ENCODE results near the gene PTPRT. TPM values are rescaled to one million over a fixed set of nuclear protein-coding genes. Genes with fewer than 3 reads are reported as not detected.

PTPRT gene
- total RNA-seq, 4 donors from 2014 or later = 0.57 to 2.0 (median 0.83) TPM

DNA sequence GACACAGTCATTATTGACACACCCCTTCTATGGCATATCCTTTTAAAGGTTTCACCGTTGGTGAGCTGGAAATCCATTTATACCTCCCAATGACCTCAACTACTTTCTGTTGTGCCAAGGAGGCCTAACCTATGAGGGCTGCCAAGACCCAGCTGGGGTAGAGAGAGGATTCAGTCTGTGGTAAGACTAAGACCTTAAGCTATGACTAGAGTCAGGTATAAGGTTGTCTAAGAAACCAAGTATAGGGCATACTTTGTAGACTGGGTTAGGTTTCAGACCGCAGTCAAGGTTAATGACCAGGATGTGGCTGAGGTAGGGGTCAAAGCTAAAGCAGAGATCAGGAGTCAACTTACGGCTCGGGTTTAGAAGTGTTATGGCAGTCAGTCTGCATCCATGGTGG lies 930.3 kb downstream of the PTPRT start:
- TF ChIP-seq, protein P1, sequence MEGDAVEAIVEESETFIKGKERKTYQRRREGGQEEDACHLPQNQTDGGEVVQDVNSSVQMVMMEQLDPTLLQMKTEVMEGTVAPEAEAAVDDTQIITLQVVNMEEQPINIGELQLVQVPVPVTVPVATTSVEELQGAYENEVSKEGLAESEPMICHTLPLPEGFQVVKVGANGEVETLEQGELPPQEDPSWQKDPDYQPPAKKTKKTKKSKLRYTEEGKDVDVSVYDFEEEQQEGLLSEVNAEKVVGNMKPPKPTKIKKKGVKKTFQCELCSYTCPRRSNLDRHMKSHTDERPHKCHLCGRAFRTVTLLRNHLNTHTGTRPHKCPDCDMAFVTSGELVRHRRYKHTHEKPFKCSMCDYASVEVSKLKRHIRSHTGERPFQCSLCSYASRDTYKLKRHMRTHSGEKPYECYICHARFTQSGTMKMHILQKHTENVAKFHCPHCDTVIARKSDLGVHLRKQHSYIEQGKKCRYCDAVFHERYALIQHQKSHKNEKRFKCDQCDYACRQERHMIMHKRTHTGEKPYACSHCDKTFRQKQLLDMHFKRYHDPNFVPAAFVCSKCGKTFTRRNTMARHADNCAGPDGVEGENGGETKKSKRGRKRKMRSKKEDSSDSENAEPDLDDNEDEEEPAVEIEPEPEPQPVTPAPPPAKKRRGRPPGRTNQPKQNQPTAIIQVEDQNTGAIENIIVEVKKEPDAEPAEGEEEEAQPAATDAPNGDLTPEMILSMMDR (IDR thresholded peaks at IDR 0.05; ENCODE audit: low read depth) = no peak

DNA sequence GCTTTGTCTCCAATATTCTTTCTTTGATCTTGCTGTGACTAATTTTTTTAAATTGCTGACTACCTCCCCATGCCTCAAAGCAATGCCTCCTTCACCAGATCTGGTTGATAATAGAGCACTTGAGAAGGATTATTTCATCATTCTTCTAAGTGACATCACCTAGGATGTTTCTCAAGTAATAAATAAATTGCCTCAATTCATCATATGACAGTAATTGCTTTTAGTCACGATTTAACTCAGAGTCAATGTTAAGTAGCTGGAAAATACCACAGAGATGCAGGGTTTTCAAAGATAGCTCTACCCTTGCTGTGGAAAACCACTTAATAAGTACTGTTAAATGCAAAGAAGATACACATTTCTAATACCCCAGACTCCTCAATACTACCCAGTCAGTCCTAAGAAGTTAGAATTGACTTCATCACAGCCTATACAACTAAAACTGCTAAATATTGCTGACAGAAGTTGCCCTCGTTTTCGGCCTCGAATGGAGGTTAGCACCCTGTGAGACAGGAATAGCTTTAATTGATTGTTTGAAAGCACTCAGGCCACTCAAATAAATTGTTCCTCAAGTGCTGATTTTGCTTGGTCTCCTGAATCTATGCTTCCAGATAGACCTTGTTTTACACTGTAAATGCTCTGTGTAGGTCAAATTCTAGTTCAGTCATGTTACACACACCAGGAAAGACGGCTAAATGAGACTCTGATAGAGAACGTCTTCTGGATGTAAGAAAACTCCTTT lies 931.0 kb downstream of the PTPRT start:
- TF ChIP-seq, protein P1 (IDR thresholded peaks at IDR 0.05; ENCODE audit: low read depth) = no peak

DNA sequence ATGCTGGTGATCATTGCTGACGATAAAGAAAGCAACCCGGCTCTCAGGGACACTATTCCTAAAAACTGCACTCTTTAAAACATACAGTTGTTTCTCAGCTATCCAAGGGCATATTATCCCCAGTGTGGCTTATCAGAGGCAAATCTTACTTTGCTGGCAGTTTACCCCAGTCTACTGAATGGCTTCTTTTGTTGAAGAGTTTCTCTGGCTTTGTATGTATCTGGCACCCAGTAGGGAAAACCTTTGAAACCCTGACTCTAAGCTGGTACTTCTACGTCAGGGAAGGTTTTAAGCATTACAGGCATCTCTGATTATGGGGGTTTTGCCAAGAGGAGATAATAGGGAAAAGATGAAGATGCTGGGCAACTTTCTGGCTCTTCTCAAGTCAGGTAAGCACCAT lies 933.9 kb downstream of the PTPRT start:
- TF ChIP-seq, protein P1 (IDR thresholded peaks at IDR 0.05; ENCODE audit: low read depth) = no peak

DNA sequence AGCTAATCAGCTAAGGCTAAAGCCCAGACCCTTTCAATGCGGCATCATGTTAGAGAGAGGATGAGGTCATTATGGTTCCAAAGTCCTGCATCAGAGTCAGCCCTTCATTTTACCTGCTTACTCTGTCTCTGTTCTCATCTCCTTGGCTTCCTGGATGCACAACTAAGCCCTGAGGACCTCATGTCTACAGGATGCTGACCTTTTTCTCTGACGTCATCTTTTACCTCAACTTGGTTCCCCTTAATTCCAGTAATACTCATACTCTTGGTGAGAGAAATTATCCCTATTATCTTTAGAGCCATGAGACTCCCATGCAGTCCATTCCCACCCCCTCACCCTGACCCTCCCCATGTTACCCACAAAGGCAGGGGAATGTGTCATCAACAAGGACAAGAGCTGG lies 935.0 kb downstream of the PTPRT start:
- TF ChIP-seq, protein P1 (IDR thresholded peaks at IDR 0.05; ENCODE audit: low read depth) = no peak

DNA sequence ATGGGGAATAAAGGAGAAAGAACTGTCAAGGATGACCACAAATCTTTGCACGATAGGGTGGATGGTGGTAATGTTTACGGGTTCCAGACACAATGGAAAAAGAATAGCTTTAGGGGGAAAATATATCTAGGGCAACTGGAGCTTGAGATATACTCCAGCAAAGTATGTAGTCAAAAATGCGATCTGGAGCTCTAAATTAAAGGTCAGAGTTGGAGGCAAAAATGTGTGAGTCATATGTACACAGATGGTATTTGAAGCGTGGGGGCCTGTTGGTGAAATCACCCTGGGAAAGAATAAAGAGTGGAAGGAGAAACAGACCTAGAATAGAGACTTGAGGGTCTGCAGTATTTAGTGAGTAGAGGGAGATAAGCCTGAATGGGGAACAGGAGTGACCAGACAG lies 937.6 kb downstream of the PTPRT start:
- TF ChIP-seq, protein P1 (IDR thresholded peaks at IDR 0.05; ENCODE audit: low read depth) = no peak

DNA sequence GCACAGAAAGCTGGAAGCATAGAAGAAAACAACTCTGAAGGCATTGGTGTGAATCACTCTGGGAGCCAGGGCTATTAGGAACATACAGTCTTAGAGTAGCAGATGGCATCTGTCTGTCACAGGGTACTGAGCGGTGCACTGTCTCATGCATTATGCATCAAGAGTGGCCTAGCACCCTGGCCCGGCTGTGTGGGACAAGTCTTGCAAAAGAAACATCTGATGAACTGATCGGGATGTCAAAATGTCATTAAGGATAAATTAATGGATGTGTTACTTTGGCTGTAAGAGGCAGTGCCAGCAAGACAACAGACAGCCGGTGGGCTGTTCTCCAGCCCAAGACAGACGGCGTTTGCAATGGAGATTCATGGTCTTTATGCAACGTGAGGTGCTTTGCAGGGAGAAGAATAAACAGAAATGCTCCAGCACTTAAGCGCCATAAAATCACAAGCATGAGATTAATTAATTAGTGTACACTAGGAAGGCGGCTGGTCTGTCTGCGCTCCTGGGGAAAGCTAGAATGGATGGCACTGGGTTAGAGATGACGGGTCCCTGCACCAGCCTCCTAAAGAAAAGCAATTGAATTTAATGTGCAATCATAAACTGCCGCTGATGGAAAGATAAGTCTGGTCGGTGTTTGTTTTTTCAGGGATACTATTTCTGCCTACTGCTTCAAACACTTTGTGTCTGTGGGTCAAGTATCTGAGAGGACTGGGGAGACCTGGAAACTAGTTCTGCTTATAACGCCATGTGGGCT lies 970.9 kb downstream of the PTPRT start:
- TF ChIP-seq, protein P1 (IDR thresholded peaks at IDR 0.05; ENCODE audit: low read depth) = no peak

DNA sequence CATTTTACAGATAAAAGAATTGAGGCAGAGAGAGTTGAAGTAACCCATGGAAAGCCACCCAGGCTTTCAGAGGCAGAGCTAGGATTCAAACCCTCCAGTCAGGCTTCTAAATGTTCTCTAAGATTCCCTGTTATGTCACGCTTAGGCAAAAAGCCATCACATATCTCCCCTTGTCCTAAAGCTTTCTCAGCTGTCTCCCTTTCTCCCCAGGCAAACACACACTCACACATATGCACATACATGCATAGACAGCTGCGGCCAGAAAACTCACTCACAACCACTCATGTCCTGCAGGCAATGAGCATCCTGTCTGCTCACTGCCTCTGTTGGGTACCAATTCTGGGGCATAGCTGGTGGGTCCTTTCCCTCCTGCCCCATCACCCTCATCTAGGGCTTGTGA lies 975.6 kb downstream of the PTPRT start:
- TF ChIP-seq, protein P1 (IDR thresholded peaks at IDR 0.05; ENCODE audit: low read depth) = no peak
